K562 (cell line): ENCODE measurements around the gene FAM53B. TPM values are rescaled to one million over a fixed set of nuclear protein-coding genes. Genes with fewer than 3 reads are reported as not detected.

Experiments used
- ATAC-seq: fragments of 200-7000 bp; cut with Tn5 transposase; 3 replicates; pipeline ENCODE4 v1.9.1; 2020; ENCODE audit warnings: moderate library complexity
- BruUV-seq: library from RNA; stranded (reverse); fragments of 400-500 nt; replicated peaks from 2 replicates; lab custom pipeline; 2021; lab: Mats Ljungman, UMichigan
- CTCF ChIA-PET: fragments of 300-600 bp; formaldehyde crosslinking; extraction: SDS; loops from one replicate; lab custom pipeline; 2021; ENCODE audit warnings: low intra/inter-chr PET ratio; lab: Yijun Ruan, JAX
- POLR2A ChIA-PET: fragments of 300-600, 350-650 bp; sonication (Branson Sonifier 250); formaldehyde crosslinking; extraction: SDS; loops from one replicate; lab custom pipeline; 2021; ENCODE audit warnings: antibody characterized with exemption, inconsistent platforms; lab: Yijun Ruan, JAX
- DNase-seq, 4 experiments: peaks; one replicate each; pipeline versions ENCODE4 v3.0.0 to v3.0.0-alpha.2; 2011 to 2018; ENCODE audit warnings: low spot score in 3 of 4, mixed read lengths in 3 of 4; ENCODE audit errors: extremely low read depth in 1 of 4
- FAIRE-seq: peaks from 2 replicates; lab custom pipeline; 2011; peaks lifted over from hg19 to GRCh38; lab: Jason Lieb, UNC
- H2AFZ ChIP-seq: 2 replicates; pipeline ENCODE4 v1.6.0; 2011; ENCODE audit warnings: low read depth, low read length, control low read depth, inconsistent platforms
- H3K27ac ChIP-seq: fragments of 200-600 bp; 3 replicates; pipeline ENCODE4 v1.8.0; 2011; ENCODE audit warnings: low read depth, mild to moderate bottlenecking, control low read depth, inconsistent platforms, low read length, moderate library complexity, mixed read lengths; ENCODE audit errors: extremely low read depth
- H3K27me3 ChIP-seq, 2 experiments: fragments of 300-600 bp in 1 of 2; 2 replicates in 1 of 2; 3 replicates in 1 of 2; pipeline versions ENCODE4 v1.6.0 to v1.8.0; 2011; ENCODE audit warnings: inconsistent platforms in 2 of 2, low read length in 2 of 2, mild to moderate bottlenecking in 1 of 2, mixed read lengths in 1 of 2, moderate library complexity in 1 of 2; ENCODE audit not compliant: control insufficient read depth in 2 of 2, insufficient read depth in 2 of 2
- H3K36me3 ChIP-seq: fragments of 300-600 bp; 3 replicates; pipeline ENCODE4 v1.8.0; 2011; ENCODE audit warnings: mild to moderate bottlenecking, low read length, inconsistent platforms; ENCODE audit not compliant: control insufficient read depth, insufficient read depth
- H3K4me1 ChIP-seq, 2 experiments: fragments of 200-600 bp in 1 of 2; replicated peaks in 1 of 2; 2 replicates in 1 of 2; 3 replicates in 1 of 2; pipeline versions ENCODE4 v1.5.1 to v1.8.0; 2011; ENCODE audit warnings: inconsistent platforms in 2 of 2, low read length in 2 of 2, mild to moderate bottlenecking in 1 of 2, mixed read lengths in 1 of 2, moderate library complexity in 1 of 2; ENCODE audit not compliant: control insufficient read depth in 2 of 2, insufficient read depth in 2 of 2
- H3K4me2 ChIP-seq: 2 replicates; pipeline ENCODE4 v1.6.1; 2011; ENCODE audit warnings: low read length, control low read depth, inconsistent platforms, mixed read lengths; ENCODE audit not compliant: insufficient read depth
- H3K4me3 ChIP-seq: fragments of 200-600 bp; sonication (generic), shearing (Covaris generic); 2 replicates; pipeline ENCODE4 v1.5.1; 2016; ENCODE audit warnings: control low read depth, inconsistent platforms
- H3K79me2 ChIP-seq: fragments of 200-600 bp; 3 replicates; pipeline ENCODE4 v1.8.0; 2011; ENCODE audit warnings: low read length, inconsistent platforms; ENCODE audit not compliant: control insufficient read depth, insufficient read depth
- H3K9ac ChIP-seq, 2 experiments: 2 replicates each; pipeline versions ENCODE4 v1.6.0 to v1.6.1; 2011; ENCODE audit warnings: low read depth in 2 of 2, low read length in 2 of 2, control low read depth in 1 of 2, inconsistent platforms in 1 of 2, mild to moderate bottlenecking in 1 of 2, mixed read lengths in 1 of 2; ENCODE audit not compliant: insufficient read depth in 1 of 2
- H3K9me1 ChIP-seq: one replicate; pipeline ENCODE4 v1.6.0; 2011; ENCODE audit warnings: inconsistent platforms, mild to moderate bottlenecking, low read length, moderate library complexity; ENCODE audit not compliant: control insufficient read depth, insufficient read depth
- H3K9me3 ChIP-seq: replicated peaks from 2 replicates; pipeline ENCODE4 v1.5.1; 2011; ENCODE audit warnings: low read depth, low read length, inconsistent platforms; ENCODE audit not compliant: control insufficient read depth, insufficient read depth
- H4K20me1 ChIP-seq: replicated peaks from 2 replicates; pipeline ENCODE4 v1.6.1; 2011; ENCODE audit warnings: low read length, inconsistent platforms, mixed read lengths; ENCODE audit not compliant: control insufficient read depth, insufficient read depth
- CHD7 ChIP-seq: fragments of 200-600 bp; sonication (generic); IDR thresholded peaks from one replicate; pipeline ENCODE4 v1.6.1; 2012; ENCODE audit warnings: mild to moderate bottlenecking, low read depth, low read length, inconsistent platforms
- DNMT1 ChIP-seq: fragments of 450-650 bp; IDR thresholded peaks from 2 replicates; pipeline ENCODE4 v1.6.1; 2016; ENCODE audit warnings: antibody characterized with exemption, mild to moderate bottlenecking
- EHMT2 ChIP-seq: fragments of 450-650 bp; IDR thresholded peaks from 2 replicates; pipeline ENCODE4 v1.6.1; 2018; ENCODE audit warnings: antibody characterized with exemption
- NFIC ChIP-seq: fragments of 450-650 bp; IDR thresholded peaks from 2 replicates; pipeline ENCODE4 v1.6.1; 2017; ENCODE audit warnings: mild to moderate bottlenecking, inconsistent platforms
- ZNF212 ChIP-seq: fragments of 450-650 bp; formaldehyde crosslinking; IDR thresholded peaks from 2 replicates; pipeline ENCODE4 v1.4.0; 2020; ENCODE audit warnings: mild to moderate bottlenecking
- WGBS: fragments of 100-300 bp; shearing (Covaris generic); methylation state at CpG from one replicate; pipeline ENCODE4 v1.1.6; 2016; ENCODE audit warnings: low coverage, mixed read lengths; ENCODE audit not compliant: insufficient coverage; ENCODE audit errors: missing lambda C conversion rate; 5-methylcytosine and 5-hydroxymethylcytosine counted together
- in situ Hi-C: fragments of 300-500 bp; cut with MboI; formaldehyde crosslinking; loops from 4 replicates; pipeline ENCODE4 v1.15.0; 2018; ENCODE audit warnings: inconsistent platforms, mixed read lengths
- intact Hi-C: fragments of 100-400 bp; cut with micrococcal nuclease; formaldehyde crosslinking; loops from 2 replicates; pipeline ENCODE4 v1.14.2; 2022
- polyA plus RNA-seq, 8 experiments: library from polyadenylated mRNA; depleted of rRNA in 4 of 8; stranded (reverse) in 5 of 8; unstranded in 3 of 8; fragments of >200 nt; fragmentation: Nextera tagmentation in 2 of 8; fragmentation: Illumina TruSeq in 1 of 8; extraction: Ambion mirVana in 2 of 8; extraction: Trizol in 1 of 8; gene quantifications; 2 replicates each; pipeline versions ENCODE4 v1.2.1 to v1.2.3, GENCODE V29; 2011 to 2014; ENCODE audit warnings: inconsistent platforms in 1 of 8, missing spikeins in 1 of 8
- total RNA-seq, 7 experiments: library from RNA; depleted of rRNA in 6 of 7; stranded (reverse); fragments of >200 nt in 6 of 7; fragmentation: Illumina TruSeq in 2 of 7; extraction: Trizol in 2 of 7; gene quantifications; 2 replicates each; pipeline versions ENCODE4 v1.2.1 to v1.2.3, GENCODE V29; 2011 to 2021; ENCODE audit warnings: low replicate concordance in 1 of 7
- TF ChIP-seq, protein P1 (sequence below): fragments of 200-800 bp; sonication (Bioruptor generic); IDR thresholded peaks from 2 replicates; pipeline ENCODE4 v1.6.1; 2017; ENCODE audit warnings: missing genetic modification characterization, missing compliant biosample characterization

The FAM53B gene
- total and polyA plus RNA-seq, 9 of the 15 experiments (the other 6 are each of a cell fraction or from before 2014, with no cell fraction given): 0.03 to 16.5 (median 5.0) TPM

GRCh38 chr10:124697443-124697836, 46.7 kb downstream of the FAM53B start:
- in situ Hi-C loops (no loop called here), intact Hi-C loops (no loop called here)
- CTCF ChIA-PET: no interaction called here
- H3K4me1 ChIP-seq: peaks cover 28 to 54% of the 10 kb centered on the region in 2 experiments
- no peak overlapping the region for H3K9ac ChIP-seq
- H3K9me3 ChIP-seq: no peaks in the 10 kb centered on the region
- ATAC-seq (no peak), FAIRE-seq (no peak), DNase-seq (no peak)
- H4K20me1 ChIP-seq: no peaks in the 10 kb centered on the region
- H3K27me3 ChIP-seq: no peaks in the 10 kb centered on the region
- no peak overlapping the region for H3K4me3 ChIP-seq
- no peak overlapping the region for H3K4me2 ChIP-seq
- peaks cover 49% of the 10 kb centered on the region for H3K36me3 ChIP-seq
- POLR2A ChIA-PET: interaction anchor here (0.5 to 1.4 kb wide), 3 partner anchors 20 to 55 kb away, joined by 3 to 5 read pairs (median 3); no protein-coding TSS in a partner anchor
- no TSS peak for BruUV-seq
- H3K27ac ChIP-seq: no peak overlapping the region
- H3K79me2 ChIP-seq: peaks cover 3% of the 10 kb centered on the region; the same call in 1 of the 3 replicates
- TF ChIP-seq EHMT2: no peak
- no peak for TF ChIP-seq NFIC
- TF ChIP-seq, protein P1, sequence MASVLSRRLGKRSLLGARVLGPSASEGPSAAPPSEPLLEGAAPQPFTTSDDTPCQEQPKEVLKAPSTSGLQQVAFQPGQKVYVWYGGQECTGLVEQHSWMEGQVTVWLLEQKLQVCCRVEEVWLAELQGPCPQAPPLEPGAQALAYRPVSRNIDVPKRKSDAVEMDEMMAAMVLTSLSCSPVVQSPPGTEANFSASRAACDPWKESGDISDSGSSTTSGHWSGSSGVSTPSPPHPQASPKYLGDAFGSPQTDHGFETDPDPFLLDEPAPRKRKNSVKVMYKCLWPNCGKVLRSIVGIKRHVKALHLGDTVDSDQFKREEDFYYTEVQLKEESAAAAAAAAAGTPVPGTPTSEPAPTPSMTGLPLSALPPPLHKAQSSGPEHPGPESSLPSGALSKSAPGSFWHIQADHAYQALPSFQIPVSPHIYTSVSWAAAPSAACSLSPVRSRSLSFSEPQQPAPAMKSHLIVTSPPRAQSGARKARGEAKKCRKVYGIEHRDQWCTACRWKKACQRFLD (CRISPR knock-in tag): no peak
- TF ChIP-seq DNMT1: no peak
- TF ChIP-seq ZNF212 (CRISPR knock-in tag): no peak
- no peak for TF ChIP-seq CHD7
- TF ChIP-seq, all 486 proteins: peak for 0
- no peak overlapping the region for H2AFZ ChIP-seq
- 95% methylated on average over 6 of the region's 8 CpGs for WGBS
- H3K9me1 ChIP-seq: peaks cover 2% of the 10 kb centered on the region
